ENCODE data around the gene NDUFAB1.
A peak's percentile ranks its signal among the peaks of the same experiment; 100 is the strongest.
"Not testable (repeated sequence)": the region's sequence is repeated elsewhere in the genome, so short reads cannot be mapped to it uniquely, and the experiment has no call there.

The NDUFAB1 gene

GRCh38 chr16:23610905-23611304, 14.8 kb upstream of the NDUFAB1 start:
- not testable (repeated sequence) for H3K4me3 ChIP-seq (ENCODE audit: low read length); H3K27me3 ChIP-seq (ENCODE audit: insufficient read depth, low read length); H3K27ac ChIP-seq (ENCODE audit: low read depth, low read length); H3K4me1 ChIP-seq (ENCODE audit: insufficient read depth, low read length); H3K9me3 ChIP-seq (ENCODE audit: insufficient read depth, low read depth, low read length); H3K9ac ChIP-seq (ENCODE audit: low read depth, low read length)
- 99% methylated on average over 6 of the region's 6 CpGs for WGBS
- peaks cover 65% of the 10 kb centered on the region for H3K36me3 ChIP-seq (ENCODE audit: insufficient read depth, low read length)

DNA sequence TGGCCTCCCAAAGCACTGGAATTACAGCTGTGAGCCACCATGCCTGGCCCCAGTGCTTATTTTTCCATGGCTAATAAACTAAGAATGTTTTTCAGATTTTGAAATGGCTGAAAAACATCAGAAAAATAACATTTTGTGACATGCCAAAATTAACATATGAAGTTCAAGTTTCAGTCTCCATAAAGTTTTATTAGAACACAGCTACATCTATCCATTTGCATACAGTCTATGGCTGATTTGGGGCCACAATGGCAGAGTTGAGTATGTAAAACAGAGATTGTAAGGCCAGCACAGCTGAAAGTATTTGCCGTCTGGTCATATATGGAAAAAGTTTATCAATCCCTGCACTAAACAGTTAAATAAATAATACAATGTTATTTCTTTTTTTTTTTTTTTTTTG, 13.8 kb upstream of the NDUFAB1 start:
- H3K36me3 ChIP-seq (ENCODE audit: insufficient read depth, low read length): peaks cover 69% of the 10 kb centered on the region
- H3K9me3 ChIP-seq (ENCODE audit: insufficient read depth, low read depth, low read length): no peaks in the 10 kb centered on the region
- H3K27me3 ChIP-seq (ENCODE audit: insufficient read depth, low read length): no peaks in the 10 kb centered on the region
- WGBS: no CpG with 5 or more reads among the region's 1 CpG
- no peak overlapping the region for H3K27ac ChIP-seq (ENCODE audit: low read depth, low read length)
- H3K9ac ChIP-seq (ENCODE audit: low read depth, low read length): no peak overlapping the region
- no peaks in the 10 kb centered on the region for H3K4me1 ChIP-seq (ENCODE audit: insufficient read depth, low read length)
- H3K4me3 ChIP-seq (ENCODE audit: low read length): no peak overlapping the region

DNA sequence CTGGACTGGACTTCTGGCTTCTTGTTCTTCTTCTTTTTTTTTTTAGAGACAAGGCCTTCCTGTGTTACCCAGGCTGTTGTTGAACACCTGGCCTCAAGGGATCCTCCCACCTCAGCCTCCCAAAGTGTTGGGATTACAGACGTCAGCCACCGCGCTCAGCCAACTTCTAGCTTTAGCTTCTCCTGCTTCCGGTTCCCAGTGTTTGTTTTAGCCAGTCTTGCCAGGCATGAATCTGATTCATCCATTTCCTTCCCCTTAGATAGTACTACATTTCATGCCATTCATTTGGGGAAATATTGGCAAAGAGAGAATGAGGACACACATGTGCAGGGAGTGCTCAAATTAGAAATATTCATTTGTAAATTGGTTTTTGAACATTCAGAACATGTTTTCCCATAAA, 12.1 kb upstream of the NDUFAB1 start:
- 90% methylated on average over 4 of the region's 4 CpGs for WGBS
- Histone ChIP-seq H3K4me3 (ENCODE audit: low read length) (no peak overlapping the region), H3K9ac (ENCODE audit: low read depth, low read length) (no peak overlapping the region), H3K27ac (ENCODE audit: low read depth, low read length) (no peak overlapping the region), H3K36me3 (ENCODE audit: insufficient read depth, low read length) (peaks cover 71% of the 10 kb centered on the region), H3K9me3 (ENCODE audit: insufficient read depth, low read depth, low read length) (no peaks in the 10 kb centered on the region), H3K4me1 (ENCODE audit: insufficient read depth, low read length) (no peaks in the 10 kb centered on the region), H3K27me3 (ENCODE audit: insufficient read depth, low read length) (no peaks in the 10 kb centered on the region)

- Histone ChIP-seq H3K4me3 (ENCODE audit: low read length) (no peak overlapping the region), H3K27ac (ENCODE audit: low read depth, low read length) (no peak overlapping the region), H3K9me3 (ENCODE audit: insufficient read depth, low read depth, low read length) (no peaks in the 10 kb centered on the region), H3K27me3 (ENCODE audit: insufficient read depth, low read length) (no peaks in the 10 kb centered on the region), H3K4me1 (ENCODE audit: insufficient read depth, low read length) (no peaks in the 10 kb centered on the region), H3K9ac (ENCODE audit: low read depth, low read length) (no peak overlapping the region), H3K36me3 (ENCODE audit: insufficient read depth, low read length) (peaks cover 71% of the 10 kb centered on the region)
- WGBS: 91% methylated on average over 6 of the region's 6 CpGs
These were observed 11.6 kb upstream of the NDUFAB1 start for GRCh38 chr16:23607726-23608125.

DNA sequence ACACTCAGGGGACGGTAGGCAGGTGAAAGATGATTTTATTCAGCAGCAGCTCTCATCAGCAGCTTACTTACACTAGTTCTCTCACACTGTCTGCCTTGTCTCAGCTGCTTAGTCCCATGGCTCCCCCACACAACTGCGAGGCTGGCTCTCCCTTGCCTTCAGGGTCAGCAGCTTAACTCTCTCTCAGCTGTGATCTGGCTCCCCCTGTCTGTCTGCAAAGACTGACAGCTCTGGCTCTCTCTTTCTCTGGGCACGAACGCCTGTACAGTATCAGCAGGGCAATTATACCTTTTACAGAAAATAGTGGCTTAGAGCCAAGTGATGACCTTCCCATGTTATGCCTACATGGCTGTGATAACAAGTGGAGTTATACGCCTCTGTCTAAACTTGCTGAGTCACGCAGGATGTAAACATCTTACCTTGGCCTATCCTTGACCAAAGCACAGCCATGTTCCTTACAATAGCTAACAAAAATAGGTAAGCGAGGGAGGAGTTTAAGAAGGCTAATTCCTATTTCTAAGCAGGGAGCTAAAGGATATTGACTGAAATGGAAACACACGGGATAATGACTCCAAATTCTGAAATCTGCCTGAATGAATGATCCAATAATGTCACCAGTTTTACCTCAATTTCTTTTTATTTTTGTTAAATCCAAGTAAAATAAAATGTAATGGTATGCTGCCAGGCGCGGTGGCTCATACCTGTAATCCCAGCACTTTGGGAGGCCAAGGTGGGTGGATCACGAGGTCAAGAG, 1.1 kb upstream of the NDUFAB1 start:
- Histone ChIP-seq H3K4me3 (ENCODE audit: low read length) (no peak overlapping the region), H3K9ac (ENCODE audit: low read depth, low read length) (no peak overlapping the region), H3K9me3 (ENCODE audit: insufficient read depth, low read depth, low read length) (no peaks in the 10 kb centered on the region), H3K27ac (ENCODE audit: low read depth, low read length) (peak overlapping the region; percentile 57; the same call in 1 of the 2 replicates), H3K36me3 (ENCODE audit: insufficient read depth, low read length) (peaks cover 30% of the 10 kb centered on the region), H3K4me1 (ENCODE audit: insufficient read depth, low read length) (peaks cover 14% of the 10 kb centered on the region), H3K27me3 (ENCODE audit: insufficient read depth, low read length) (no peaks in the 10 kb centered on the region)
- WGBS: 89% methylated on average over 11 of the region's 11 CpGs

DNA sequence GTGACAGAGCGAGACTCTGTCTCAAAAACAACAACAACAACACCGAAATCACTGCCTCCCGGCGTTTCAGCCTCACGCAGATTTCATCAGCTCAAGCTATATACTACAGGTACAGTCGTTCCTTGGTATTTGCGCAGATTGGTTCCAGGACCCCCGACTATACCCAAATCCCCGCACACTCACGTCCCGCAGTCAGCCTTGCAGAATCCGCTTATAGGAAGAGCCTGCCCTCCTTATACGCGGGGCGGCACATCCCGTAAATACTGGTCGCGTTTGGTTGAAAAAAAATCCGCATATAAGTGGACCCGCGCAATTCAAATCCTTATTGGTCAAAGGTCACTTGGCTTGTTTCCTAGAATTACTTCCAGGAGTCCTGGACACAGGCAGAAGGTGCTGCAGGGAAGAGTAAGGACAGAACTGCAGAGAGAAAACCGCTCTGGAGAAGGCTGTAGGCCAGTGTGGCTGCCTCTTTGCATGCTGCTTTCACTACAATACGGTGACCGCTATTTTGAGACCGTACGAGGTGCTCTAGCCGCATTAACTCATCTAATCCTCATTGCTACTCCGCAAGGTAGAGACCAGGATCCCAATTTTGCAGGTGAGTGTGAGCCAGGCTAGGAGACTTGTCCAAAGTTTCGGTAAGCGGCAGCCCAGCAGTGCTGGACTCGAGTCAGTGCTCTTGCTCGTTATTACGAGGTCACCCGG, 718 bp downstream of the NDUFAB1 start:
- Histone ChIP-seq H3K27ac (ENCODE audit: low read depth, low read length) (peak overlapping the region; percentile 83), H3K9me3 (ENCODE audit: insufficient read depth, low read depth, low read length) (no peaks in the 10 kb centered on the region), H3K9ac (ENCODE audit: low read depth, low read length) (peak overlapping the region; percentile 93), H3K36me3 (ENCODE audit: insufficient read depth, low read length) (peaks cover 36% of the 10 kb centered on the region), H3K4me3 (ENCODE audit: low read length) (peak overlapping the region; percentile 88), H3K27me3 (ENCODE audit: insufficient read depth, low read length) (no peaks in the 10 kb centered on the region), H3K4me1 (ENCODE audit: insufficient read depth, low read length) (peaks cover 10% of the 10 kb centered on the region)
- WGBS: 18% methylated on average over 34 of the region's 34 CpGs

- no peaks in the 10 kb centered on the region for H3K9me3 ChIP-seq (ENCODE audit: insufficient read depth, low read depth, low read length)
- WGBS: 95% methylated on average over 12 of the region's 12 CpGs
- no peak overlapping the region for H3K9ac ChIP-seq (ENCODE audit: low read depth, low read length)
- H3K4me1 ChIP-seq (ENCODE audit: insufficient read depth, low read length): peaks cover 8% of the 10 kb centered on the region
- no peak overlapping the region for H3K27ac ChIP-seq (ENCODE audit: low read depth, low read length)
- peaks cover 48% of the 10 kb centered on the region for H3K36me3 ChIP-seq (ENCODE audit: insufficient read depth, low read length)
- H3K4me3 ChIP-seq (ENCODE audit: low read length): 0 out of 2 replicates have a peak overlapping the region, but pooled peaks have one; percentile 88
- H3K27me3 ChIP-seq (ENCODE audit: insufficient read depth, low read length): no peaks in the 10 kb centered on the region
These were observed 1.9 kb downstream of the NDUFAB1 start for GRCh38 chr16:23594186-23594585.

- 93% methylated on average over 3 of the region's 3 CpGs for WGBS
- H3K4me1 ChIP-seq (ENCODE audit: insufficient read depth, low read length): no peaks in the 10 kb centered on the region
- H3K27me3 ChIP-seq (ENCODE audit: insufficient read depth, low read length): no peaks in the 10 kb centered on the region
- H3K4me3 ChIP-seq (ENCODE audit: low read length): no peak overlapping the region
- H3K9me3 ChIP-seq (ENCODE audit: insufficient read depth, low read depth, low read length): no peaks in the 10 kb centered on the region
- peaks cover 70% of the 10 kb centered on the region for H3K36me3 ChIP-seq (ENCODE audit: insufficient read depth, low read length)
- no peak overlapping the region for H3K9ac ChIP-seq (ENCODE audit: low read depth, low read length)
- no peak overlapping the region for H3K27ac ChIP-seq (ENCODE audit: low read depth, low read length)
These were observed 5.9 kb downstream of the NDUFAB1 start for GRCh38 chr16:23590181-23590580.

- Histone ChIP-seq H3K27ac (ENCODE audit: low read depth, low read length) (no peak overlapping the region), H3K9ac (ENCODE audit: low read depth, low read length) (no peak overlapping the region), H3K4me3 (ENCODE audit: low read length) (no peak overlapping the region), H3K36me3 (ENCODE audit: insufficient read depth, low read length) (peaks cover 68% of the 10 kb centered on the region), H3K27me3 (ENCODE audit: insufficient read depth, low read length) (no peaks in the 10 kb centered on the region), H3K9me3 (ENCODE audit: insufficient read depth, low read depth, low read length) (no peaks in the 10 kb centered on the region), H3K4me1 (ENCODE audit: insufficient read depth, low read length) (no peaks in the 10 kb centered on the region)
- 95% methylated on average over 5 of the region's 5 CpGs for WGBS
These were observed 8.4 kb downstream of the NDUFAB1 start for GRCh38 chr16:23587726-23588125.

- Histone ChIP-seq H3K9me3 (ENCODE audit: insufficient read depth, low read depth, low read length) (no peaks in the 10 kb centered on the region), H3K36me3 (ENCODE audit: insufficient read depth, low read length) (peaks cover 67% of the 10 kb centered on the region), H3K4me3 (ENCODE audit: low read length) (no peak overlapping the region), H3K27ac (ENCODE audit: low read depth, low read length) (no peak overlapping the region), H3K27me3 (ENCODE audit: insufficient read depth, low read length) (no peaks in the 10 kb centered on the region), H3K4me1 (ENCODE audit: insufficient read depth, low read length) (no peaks in the 10 kb centered on the region), H3K9ac (ENCODE audit: low read depth, low read length) (no peak overlapping the region)
- 96% methylated on average over 13 of the region's 14 CpGs for WGBS
These were observed 11.7 kb downstream of the NDUFAB1 start for GRCh38 chr16:23584186-23585076.

GRCh38 chr16:23583271-23583670, 12.8 kb downstream of the NDUFAB1 start:
- peaks cover 66% of the 10 kb centered on the region for H3K36me3 ChIP-seq (ENCODE audit: insufficient read depth, low read length)
- H3K27me3 ChIP-seq (ENCODE audit: insufficient read depth, low read length): not testable (repeated sequence)
- 95% methylated on average over 30 of the region's 30 CpGs for WGBS

More at GRCh38 chr16:23583271-23583670, 12.8 kb downstream of the NDUFAB1 start:
- H3K27ac ChIP-seq (ENCODE audit: low read depth, low read length); H3K4me3 ChIP-seq (ENCODE audit: low read length); H3K4me1 ChIP-seq (ENCODE audit: insufficient read depth, low read length); H3K9me3 ChIP-seq (ENCODE audit: insufficient read depth, low read depth, low read length); H3K9ac ChIP-seq (ENCODE audit: low read depth, low read length): not testable (repeated sequence)
